Adrenal gland (tissue), 12 donors: ENCODE data around the gene PCGF3. TPM values are rescaled to one million over a fixed set of nuclear protein-coding genes. Genes with fewer than 3 reads are reported as not detected.

ENCODE experiments used
- DNase-seq, 7 donors: peaks; one replicate each; pipeline ENCODE4 v3.0.0-alpha.2; 2019 to 2020
- H3K27ac ChIP-seq, 5 donors: fragments of 200-600 bp; sonication (generic) in 4 of 5; 1 replicate in 3 of 5; 2 replicates in 2 of 5; pipeline versions ENCODE4 v1.5.1 to v1.8.0; 2016 to 2020; ENCODE audit warnings: mild to moderate bottlenecking in 1 of 5
- H3K27me3 ChIP-seq: fragments of 200-600 bp; 2 replicates; pipeline ENCODE4 v1.8.0; 2021
- H3K36me3 ChIP-seq, 2 donors: fragments of 200-600 bp; replicated peaks in 1 of 2; 1 replicate in 1 of 2; 2 replicates in 1 of 2; pipeline versions ENCODE4 v1.5.1 to v1.8.0; 2018 to 2022
- H3K4me1 ChIP-seq, 2 donors: fragments of 200-600 bp; replicated peaks in 1 of 2; 1 replicate in 1 of 2; 2 replicates in 1 of 2; pipeline versions ENCODE4 v1.5.1 to v1.8.0; 2018 to 2021
- H3K4me3 ChIP-seq, 4 donors: fragments of 200-600 bp; sonication (generic) in 3 of 4; one replicate each; pipeline ENCODE4 v1.5.1; 2016 to 2018
- H3K9me3 ChIP-seq, 3 donors: fragments of 200-600 bp; sonication (generic) in 1 of 3; replicated peaks in 1 of 3; 1 replicate in 2 of 3; 2 replicates in 1 of 3; pipeline versions ENCODE4 v1.5.1 to v1.8.0; 2016 to 2021
- POLR2A ChIP-seq, 2 donors: fragments of 450-650 bp; IDR thresholded peaks; one replicate each; pipeline ENCODE4 v1.6.1; 2017; ENCODE audit warnings: antibody characterized with exemption in 2 of 2, mild to moderate bottlenecking in 2 of 2, moderate library complexity in 1 of 2
- WGBS, 4 donors: extraction: QIAGEN DNeasy Blood & Tissue Kit in 2 of 4; methylation state at CpG; one replicate each; pipeline versions ENCODE4 v1.1.5 to v1.1.7; 2013 to 2017; 5-methylcytosine and 5-hydroxymethylcytosine counted together
- intact Hi-C, 2 donors: fragments of 100-400 bp; cut with DNase I; formaldehyde crosslinking; loops; one replicate each; pipeline versions ENCODE4 v1.14.1 to v1.15.0; 2022 to 2023
- polyA plus RNA-seq, 3 donors: library from polyadenylated mRNA; stranded (reverse); fragments of 200-250 nt in 2 of 3; fragments of 350-450 nt in 1 of 3; fragmentation: Illumina TruSeq in 1 of 3; extraction: RNeasy Lipid Tissue Mini Kit (QIAGEN cat#74804) in 1 of 3; gene quantifications; one replicate each; pipeline ENCODE4 v1.2.3, GENCODE V29; 2013 to 2014
- total RNA-seq, 9 donors: library from RNA; depleted of rRNA in 4 of 9; stranded (reverse); fragments of >200 nt in 4 of 9; fragments of 120-200 nt in 1 of 9; fragmentation: NEBNext Ultra II Directional in 1 of 9; extraction: Animal tissue kit (Norgen Biotek cat#: 25700) in 1 of 9; gene quantifications; one replicate each; pipeline versions ENCODE4 v1.1.0 to v1.2.4, GENCODE V29; 2013 to 2023
- TF ChIP-seq, protein P1 (sequence below), 6 experiments: fragments of 450-650 bp in 4 of 6; fragments of 200-600 bp in 2 of 6; sonication (generic) in 1 of 6; IDR thresholded peaks; 1 replicate in 5 of 6; 2 replicates in 1 of 6; pipeline versions ENCODE4 v1.5.1 to v1.8.0; 2016 to 2021; ENCODE audit warnings: antibody characterized with exemption in 6 of 6, mild to moderate bottlenecking in 2 of 6, moderate library complexity in 1 of 6
- donor health status: healthy with polysubstance abuse.
- donor health status: Bipolar disorder and iron deficiency.
- donor health status: DM: yes; HTN: yes; CAD: no.
- donor health status: DM: no; HTN: no; CAD: no.
- donor health status: DM: no; HTN: no; CAD: no.
- donor health status: DM: yes; HTN: yes; CAD: no.

The PCGF3 gene
- total and polyA plus RNA-seq, 12 donors = 26.4 to 178 (median 70.7) TPM

DNA sequence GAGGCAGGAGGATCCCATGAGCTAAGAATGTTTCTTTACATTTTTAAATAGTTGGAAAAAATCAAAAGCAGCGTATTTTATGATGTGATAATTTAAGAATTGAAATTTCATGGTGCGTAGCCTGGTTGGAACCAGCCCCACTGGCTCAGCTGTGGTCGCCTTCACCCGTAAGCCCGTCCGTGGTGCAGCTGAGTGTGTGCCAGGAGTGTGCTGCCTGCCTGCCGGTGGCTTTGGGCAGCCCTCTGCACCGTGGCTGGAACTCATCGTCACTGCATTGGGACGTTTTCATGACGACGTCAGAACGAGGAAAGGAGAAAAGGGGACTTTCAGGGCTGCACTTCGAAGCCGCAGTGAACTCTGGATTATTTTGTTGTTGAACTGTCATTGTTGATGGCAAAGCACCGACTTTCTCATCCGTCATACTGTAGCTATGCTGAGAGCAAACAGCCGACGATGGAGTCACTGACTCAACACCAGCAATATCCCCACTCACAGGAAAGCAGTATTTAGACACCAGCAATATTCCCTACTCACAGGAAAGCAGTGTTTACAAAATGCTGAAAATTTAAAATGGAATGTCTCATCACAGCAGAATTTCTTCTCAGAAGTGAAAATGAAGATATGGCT, 35.1 kb downstream of the PCGF3 start:
- TF ChIP-seq, protein P1, sequence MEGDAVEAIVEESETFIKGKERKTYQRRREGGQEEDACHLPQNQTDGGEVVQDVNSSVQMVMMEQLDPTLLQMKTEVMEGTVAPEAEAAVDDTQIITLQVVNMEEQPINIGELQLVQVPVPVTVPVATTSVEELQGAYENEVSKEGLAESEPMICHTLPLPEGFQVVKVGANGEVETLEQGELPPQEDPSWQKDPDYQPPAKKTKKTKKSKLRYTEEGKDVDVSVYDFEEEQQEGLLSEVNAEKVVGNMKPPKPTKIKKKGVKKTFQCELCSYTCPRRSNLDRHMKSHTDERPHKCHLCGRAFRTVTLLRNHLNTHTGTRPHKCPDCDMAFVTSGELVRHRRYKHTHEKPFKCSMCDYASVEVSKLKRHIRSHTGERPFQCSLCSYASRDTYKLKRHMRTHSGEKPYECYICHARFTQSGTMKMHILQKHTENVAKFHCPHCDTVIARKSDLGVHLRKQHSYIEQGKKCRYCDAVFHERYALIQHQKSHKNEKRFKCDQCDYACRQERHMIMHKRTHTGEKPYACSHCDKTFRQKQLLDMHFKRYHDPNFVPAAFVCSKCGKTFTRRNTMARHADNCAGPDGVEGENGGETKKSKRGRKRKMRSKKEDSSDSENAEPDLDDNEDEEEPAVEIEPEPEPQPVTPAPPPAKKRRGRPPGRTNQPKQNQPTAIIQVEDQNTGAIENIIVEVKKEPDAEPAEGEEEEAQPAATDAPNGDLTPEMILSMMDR (IDR thresholded peaks at IDR 0.05) = no peak
- no peak for TF ChIP-seq POLR2A (IDR thresholded peaks at IDR 0.05)
- Histone ChIP-seq H3K36me3 (peaks cover 0 to 46% of the 10 kb centered on the region in 2 donors), H3K9me3 (no peaks in the 10 kb centered on the region), H3K27me3 (no peaks in the 10 kb centered on the region), H3K27ac (no peak overlapping the region), H3K4me1 (no peaks in the 10 kb centered on the region), H3K4me3 (no peak overlapping the region)
- 81 to 86% (median 82%) methylated on average over 19 of the region's 19 CpGs for WGBS, 4 donors
- intact Hi-C loops = no loop called here
- no peak for DNase-seq

DNA sequence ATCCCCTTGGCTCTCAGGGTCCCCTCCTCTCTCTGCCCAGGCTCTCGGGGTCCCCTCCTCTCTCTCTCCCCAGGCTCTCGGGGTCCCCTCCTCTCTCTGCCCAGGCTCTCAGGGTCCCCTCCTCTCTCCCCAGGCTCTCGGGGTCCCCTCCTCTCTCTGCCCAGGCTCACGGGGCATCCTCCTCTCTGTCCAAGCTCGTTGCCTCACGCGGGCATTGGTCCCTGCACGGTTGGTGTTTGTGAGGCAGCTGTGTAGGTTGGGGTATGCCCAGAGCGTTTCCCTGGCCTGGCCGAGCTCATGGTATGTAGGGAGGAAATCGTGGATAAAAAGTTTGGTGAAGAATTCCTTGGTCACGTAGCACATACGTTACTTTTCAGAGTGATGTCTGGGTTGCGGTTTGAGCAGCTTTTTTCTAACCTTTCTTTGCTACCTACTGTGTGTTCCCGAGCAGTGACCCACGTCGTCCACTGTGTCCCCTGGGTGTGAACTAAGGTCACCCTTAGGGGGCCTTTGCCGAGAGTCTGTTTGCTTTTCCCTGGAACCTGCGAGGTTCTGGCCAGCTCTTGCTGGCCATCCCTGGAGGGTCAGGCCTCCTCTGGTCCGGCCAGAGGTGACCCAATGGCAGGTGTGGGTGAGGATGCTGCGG, 36.6 kb downstream of the PCGF3 start:
- Histone ChIP-seq H3K27me3 (no peaks in the 10 kb centered on the region), H3K9me3 (no peaks in the 10 kb centered on the region), H3K27ac (no peak overlapping the region), H3K4me3 (no peak overlapping the region), H3K36me3 (peaks cover 0 to 37% of the 10 kb centered on the region in 2 donors), H3K4me1 (no peaks in the 10 kb centered on the region)
- TF ChIP-seq POLR2A (IDR thresholded peaks at IDR 0.05) = no peak
- TF ChIP-seq, protein P1 (IDR thresholded peaks at IDR 0.05) = no peak
- no peak for DNase-seq
- 67 to 77% (median 73%) methylated on average over 17 to 21 of the region's 21 CpGs for WGBS, 4 donors
- intact Hi-C loops = no loop called here

DNA sequence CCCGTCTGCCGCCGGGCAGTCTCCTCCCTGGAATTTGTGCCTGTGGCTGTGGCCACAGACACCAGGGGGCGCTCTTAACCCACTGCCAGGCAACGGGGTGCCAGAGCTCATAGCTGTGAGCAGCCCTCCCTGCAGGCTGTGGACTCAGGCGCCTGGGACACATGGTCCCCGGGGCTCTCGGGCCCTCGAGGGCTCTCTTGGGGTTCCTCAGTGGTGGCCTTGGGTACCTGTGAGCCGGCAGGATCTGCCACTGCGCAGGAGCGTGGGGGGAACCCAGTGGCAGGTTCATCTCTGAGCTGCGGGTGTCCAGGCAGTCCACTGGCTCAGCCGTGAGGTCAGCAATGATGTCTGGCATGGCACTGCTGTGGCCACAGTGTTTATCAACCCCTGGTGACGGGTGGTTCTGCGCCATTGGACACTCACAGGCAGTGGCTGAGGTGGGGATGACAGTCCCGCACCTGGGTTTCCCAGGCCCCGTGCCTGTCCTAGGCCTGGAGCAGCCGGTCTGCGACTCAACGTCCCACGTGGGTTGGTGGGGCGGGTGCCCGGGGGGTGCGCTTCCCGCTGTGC, 37.2 kb downstream of the PCGF3 start:
- intact Hi-C loops = no loop called here
- TF ChIP-seq POLR2A (IDR thresholded peaks at IDR 0.05) = no peak
- TF ChIP-seq, protein P1 (IDR thresholded peaks at IDR 0.05) = peak; percentile 79 to 92 (median 86)
- H3K4me3 ChIP-seq = no peak overlapping the region
- H3K36me3 ChIP-seq = peaks cover 0 to 31% of the 10 kb centered on the region in 2 donors
- no peaks in the 10 kb centered on the region for H3K27me3 ChIP-seq
- WGBS, 4 donors = 55 to 83% (median 72%) methylated on average over 7 to 26 of the region's 26 CpGs
- H3K9me3 ChIP-seq = no peaks in the 10 kb centered on the region
- DNase-seq = peak; percentile 75 to 86 (median 80)
- no peaks in the 10 kb centered on the region for H3K4me1 ChIP-seq
- H3K27ac ChIP-seq = no peak overlapping the region

DNA sequence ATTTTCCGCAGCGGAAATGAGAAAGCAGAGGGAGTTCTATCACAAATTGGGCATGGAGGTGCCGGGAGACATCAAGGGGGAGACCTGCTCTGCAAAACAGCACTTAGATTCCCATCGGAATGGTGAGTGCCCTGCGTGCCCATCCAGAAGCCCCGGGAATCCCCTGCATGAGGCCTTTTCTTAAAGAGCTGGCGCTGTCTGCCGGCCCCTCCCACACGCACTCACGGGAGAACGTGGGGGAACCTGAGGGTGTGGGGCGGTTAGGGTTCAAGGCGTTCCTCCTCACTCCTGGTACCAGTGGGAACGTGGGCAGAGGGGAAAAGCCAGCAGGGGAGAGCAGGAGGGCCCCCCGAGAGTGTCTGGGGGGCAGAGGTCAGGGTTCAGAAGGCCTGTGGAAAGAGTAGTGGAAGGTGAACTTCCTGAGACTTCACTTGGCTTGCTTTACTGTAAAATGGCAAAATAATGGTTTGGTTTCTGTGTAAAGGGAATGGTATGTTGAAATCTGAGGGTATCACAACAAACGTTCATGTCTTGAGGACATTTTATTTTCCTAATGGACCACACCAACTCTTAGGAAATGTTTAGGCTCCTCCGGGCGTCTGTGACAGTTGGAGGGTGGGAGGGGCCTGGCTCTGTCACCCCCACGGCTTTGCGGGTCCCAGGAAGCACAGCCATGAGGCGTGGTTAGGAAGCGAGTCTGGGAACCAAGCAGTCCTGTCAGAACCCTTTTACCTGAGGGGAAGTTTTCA, 38.0 kb downstream of the PCGF3 start:
- peaks cover 0 to 29% of the 10 kb centered on the region in 2 donors for H3K36me3 ChIP-seq
- no peak for DNase-seq
- no peak overlapping the region for H3K27ac ChIP-seq
- 73 to 85% (median 82%) methylated on average over 22 of the region's 22 CpGs for WGBS, 4 donors
- H3K9me3 ChIP-seq = no peaks in the 10 kb centered on the region
- TF ChIP-seq POLR2A (IDR thresholded peaks at IDR 0.05) = no peak
- TF ChIP-seq, protein P1 (IDR thresholded peaks at IDR 0.05) = no peak
- no peaks in the 10 kb centered on the region for H3K4me1 ChIP-seq
- no peaks in the 10 kb centered on the region for H3K27me3 ChIP-seq
- intact Hi-C loops = no loop called here
- H3K4me3 ChIP-seq = no peak overlapping the region
